ENCODE measurements around the gene TAOK2.

DNA sequence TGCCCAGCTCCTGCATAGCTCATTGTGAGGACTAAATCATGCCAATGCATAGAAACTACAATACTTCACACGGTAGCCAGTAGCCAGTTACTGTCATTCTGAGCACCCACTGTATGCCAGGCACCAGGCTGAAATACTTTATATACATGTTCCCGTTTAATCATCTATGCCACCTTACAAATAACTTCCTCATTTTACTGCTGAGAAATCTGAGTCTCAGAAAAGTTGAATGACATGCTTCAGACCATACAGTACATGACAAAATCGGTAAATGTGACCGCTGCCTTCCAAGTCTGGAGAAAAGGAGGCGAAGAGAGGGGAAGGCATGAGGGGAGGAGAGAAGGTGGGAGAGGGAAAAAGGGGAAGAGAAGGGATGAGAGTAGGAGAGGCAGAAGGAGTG lies 66.6 kb downstream of the TAOK2 start:
- TF ChIP-seq, protein P1, sequence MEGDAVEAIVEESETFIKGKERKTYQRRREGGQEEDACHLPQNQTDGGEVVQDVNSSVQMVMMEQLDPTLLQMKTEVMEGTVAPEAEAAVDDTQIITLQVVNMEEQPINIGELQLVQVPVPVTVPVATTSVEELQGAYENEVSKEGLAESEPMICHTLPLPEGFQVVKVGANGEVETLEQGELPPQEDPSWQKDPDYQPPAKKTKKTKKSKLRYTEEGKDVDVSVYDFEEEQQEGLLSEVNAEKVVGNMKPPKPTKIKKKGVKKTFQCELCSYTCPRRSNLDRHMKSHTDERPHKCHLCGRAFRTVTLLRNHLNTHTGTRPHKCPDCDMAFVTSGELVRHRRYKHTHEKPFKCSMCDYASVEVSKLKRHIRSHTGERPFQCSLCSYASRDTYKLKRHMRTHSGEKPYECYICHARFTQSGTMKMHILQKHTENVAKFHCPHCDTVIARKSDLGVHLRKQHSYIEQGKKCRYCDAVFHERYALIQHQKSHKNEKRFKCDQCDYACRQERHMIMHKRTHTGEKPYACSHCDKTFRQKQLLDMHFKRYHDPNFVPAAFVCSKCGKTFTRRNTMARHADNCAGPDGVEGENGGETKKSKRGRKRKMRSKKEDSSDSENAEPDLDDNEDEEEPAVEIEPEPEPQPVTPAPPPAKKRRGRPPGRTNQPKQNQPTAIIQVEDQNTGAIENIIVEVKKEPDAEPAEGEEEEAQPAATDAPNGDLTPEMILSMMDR (IDR thresholded peaks at IDR 0.05) = no peak
- TF ChIP-seq POLR2A (IDR thresholded peaks at IDR 0.05) = no peak

Data from right lobe of liver (tissue), 4 donors.